K562 (cell line): Measurements from ENCODE around the gene MAGI1. TPM values are rescaled to one million over a fixed set of nuclear protein-coding genes. Genes with fewer than 3 reads are reported as not detected.

ENCODE experiments used
- ATAC-seq: fragments of 200-7000 bp; cut with Tn5 transposase; 3 replicates; pipeline ENCODE4 v1.9.1; 2020; ENCODE audit warnings: moderate library complexity
- BruUV-seq: library from RNA; stranded (reverse); fragments of 400-500 nt; replicated peaks from 2 replicates; lab custom pipeline; 2021; lab: Mats Ljungman, UMichigan
- CTCF ChIA-PET: fragments of 300-600 bp; formaldehyde crosslinking; extraction: SDS; loops from one replicate; lab custom pipeline; 2021; ENCODE audit warnings: low intra/inter-chr PET ratio; lab: Yijun Ruan, JAX
- POLR2A ChIA-PET: fragments of 300-600, 350-650 bp; sonication (Branson Sonifier 250); formaldehyde crosslinking; extraction: SDS; loops from one replicate; lab custom pipeline; 2021; ENCODE audit warnings: antibody characterized with exemption, inconsistent platforms; lab: Yijun Ruan, JAX
- DNase-seq, 4 experiments: peaks; one replicate each; pipeline versions ENCODE4 v3.0.0 to v3.0.0-alpha.2; 2011 to 2018; ENCODE audit warnings: low spot score in 3 of 4, mixed read lengths in 3 of 4; ENCODE audit errors: extremely low read depth in 1 of 4
- FAIRE-seq: peaks from 2 replicates; lab custom pipeline; 2011; peaks lifted over from hg19 to GRCh38; lab: Jason Lieb, UNC
- H2AFZ ChIP-seq: 2 replicates; pipeline ENCODE4 v1.6.0; 2011; ENCODE audit warnings: low read depth, low read length, control low read depth, inconsistent platforms
- H3K27ac ChIP-seq: fragments of 200-600 bp; 3 replicates; pipeline ENCODE4 v1.8.0; 2011; ENCODE audit warnings: low read depth, mild to moderate bottlenecking, control low read depth, inconsistent platforms, low read length, moderate library complexity, mixed read lengths; ENCODE audit errors: extremely low read depth
- H3K27me3 ChIP-seq, 2 experiments: fragments of 300-600 bp in 1 of 2; 2 replicates in 1 of 2; 3 replicates in 1 of 2; pipeline versions ENCODE4 v1.6.0 to v1.8.0; 2011; ENCODE audit warnings: inconsistent platforms in 2 of 2, low read length in 2 of 2, mild to moderate bottlenecking in 1 of 2, mixed read lengths in 1 of 2, moderate library complexity in 1 of 2; ENCODE audit not compliant: control insufficient read depth in 2 of 2, insufficient read depth in 2 of 2
- H3K36me3 ChIP-seq: fragments of 300-600 bp; 3 replicates; pipeline ENCODE4 v1.8.0; 2011; ENCODE audit warnings: mild to moderate bottlenecking, low read length, inconsistent platforms; ENCODE audit not compliant: control insufficient read depth, insufficient read depth
- H3K4me1 ChIP-seq, 2 experiments: fragments of 200-600 bp in 1 of 2; replicated peaks in 1 of 2; 2 replicates in 1 of 2; 3 replicates in 1 of 2; pipeline versions ENCODE4 v1.5.1 to v1.8.0; 2011; ENCODE audit warnings: inconsistent platforms in 2 of 2, low read length in 2 of 2, mild to moderate bottlenecking in 1 of 2, mixed read lengths in 1 of 2, moderate library complexity in 1 of 2; ENCODE audit not compliant: control insufficient read depth in 2 of 2, insufficient read depth in 2 of 2
- H3K4me2 ChIP-seq: 2 replicates; pipeline ENCODE4 v1.6.1; 2011; ENCODE audit warnings: low read length, control low read depth, inconsistent platforms, mixed read lengths; ENCODE audit not compliant: insufficient read depth
- H3K4me3 ChIP-seq: fragments of 200-600 bp; sonication (generic), shearing (Covaris generic); 2 replicates; pipeline ENCODE4 v1.5.1; 2016; ENCODE audit warnings: control low read depth, inconsistent platforms
- H3K79me2 ChIP-seq: fragments of 200-600 bp; 3 replicates; pipeline ENCODE4 v1.8.0; 2011; ENCODE audit warnings: low read length, inconsistent platforms; ENCODE audit not compliant: control insufficient read depth, insufficient read depth
- H3K9ac ChIP-seq, 2 experiments: 2 replicates each; pipeline versions ENCODE4 v1.6.0 to v1.6.1; 2011; ENCODE audit warnings: low read depth in 2 of 2, low read length in 2 of 2, control low read depth in 1 of 2, inconsistent platforms in 1 of 2, mild to moderate bottlenecking in 1 of 2, mixed read lengths in 1 of 2; ENCODE audit not compliant: insufficient read depth in 1 of 2
- H3K9me1 ChIP-seq: one replicate; pipeline ENCODE4 v1.6.0; 2011; ENCODE audit warnings: inconsistent platforms, mild to moderate bottlenecking, low read length, moderate library complexity; ENCODE audit not compliant: control insufficient read depth, insufficient read depth
- H3K9me3 ChIP-seq: replicated peaks from 2 replicates; pipeline ENCODE4 v1.5.1; 2011; ENCODE audit warnings: low read depth, low read length, inconsistent platforms; ENCODE audit not compliant: control insufficient read depth, insufficient read depth
- H4K20me1 ChIP-seq: replicated peaks from 2 replicates; pipeline ENCODE4 v1.6.1; 2011; ENCODE audit warnings: low read length, inconsistent platforms, mixed read lengths; ENCODE audit not compliant: control insufficient read depth, insufficient read depth
- JUN ChIP-seq, 2 experiments: sonication (generic) in 1 of 2; formaldehyde crosslinking in 1 of 2; IDR thresholded peaks; 2 replicates each; pipeline versions ENCODE4 v1.6.1 to v1.8.0; 2012 to 2022; ENCODE audit warnings: borderline replicate concordance in 2 of 2, mild to moderate bottlenecking in 2 of 2, improper control_type of control experiment in 1 of 2, low read depth in 1 of 2, low read length in 1 of 2, missing genetic modification reagents in 1 of 2
- ZFP36 ChIP-seq: fragments of 150-350 bp; IDR thresholded peaks from 2 replicates; pipeline ENCODE4 v1.6.1; 2018; ENCODE audit warnings: low read length, low read depth; ENCODE audit not compliant: partially characterized antibody
- ZNF263 ChIP-seq: sonication (generic); formaldehyde crosslinking; IDR thresholded peaks from 2 replicates; pipeline ENCODE4 v1.8.0; 2022; ENCODE audit warnings: mild to moderate bottlenecking, missing genetic modification reagents, borderline replicate concordance
- WGBS: fragments of 100-300 bp; shearing (Covaris generic); methylation state at CpG from one replicate; pipeline ENCODE4 v1.1.6; 2016; ENCODE audit warnings: low coverage, mixed read lengths; ENCODE audit not compliant: insufficient coverage; ENCODE audit errors: missing lambda C conversion rate; 5-methylcytosine and 5-hydroxymethylcytosine counted together
- in situ Hi-C: fragments of 300-500 bp; cut with MboI; formaldehyde crosslinking; loops from 4 replicates; pipeline ENCODE4 v1.15.0; 2018; ENCODE audit warnings: inconsistent platforms, mixed read lengths
- intact Hi-C: fragments of 100-400 bp; cut with micrococcal nuclease; formaldehyde crosslinking; loops from 2 replicates; pipeline ENCODE4 v1.14.2; 2022
- polyA plus RNA-seq, 8 experiments: library from polyadenylated mRNA; depleted of rRNA in 4 of 8; stranded (reverse) in 5 of 8; unstranded in 3 of 8; fragments of >200 nt; fragmentation: Nextera tagmentation in 2 of 8; fragmentation: Illumina TruSeq in 1 of 8; extraction: Ambion mirVana in 2 of 8; extraction: Trizol in 1 of 8; gene quantifications; 2 replicates each; pipeline versions ENCODE4 v1.2.1 to v1.2.3, GENCODE V29; 2011 to 2014; ENCODE audit warnings: inconsistent platforms in 1 of 8, missing spikeins in 1 of 8
- total RNA-seq, 7 experiments: library from RNA; depleted of rRNA in 6 of 7; stranded (reverse); fragments of >200 nt in 6 of 7; fragmentation: Illumina TruSeq in 2 of 7; extraction: Trizol in 2 of 7; gene quantifications; 2 replicates each; pipeline versions ENCODE4 v1.2.1 to v1.2.3, GENCODE V29; 2011 to 2021; ENCODE audit warnings: low replicate concordance in 1 of 7
- TF ChIP-seq, protein P1 (sequence below): sonication (generic); IDR thresholded peaks from 2 replicates; pipeline ENCODE4 v1.6.1; 2016
- TF ChIP-seq, protein P2 (sequence below): fragments of 450-650 bp; formaldehyde crosslinking; IDR thresholded peaks from 2 replicates; pipeline ENCODE4 v1.4.0; 2020; ENCODE audit warnings: mild to moderate bottlenecking

Gene MAGI1
- total and polyA plus RNA-seq, 9 of the 15 experiments (the other 6 are each of a cell fraction or from before 2014, with no cell fraction given), result 7.8 to 59.4 (median 43.2) TPM

GRCh38 chr3:66076861-66077470 is 38.2 kb upstream of the MAGI1 start:
- in situ Hi-C loops, result no loop called here
- 0% methylated on average over 6 of the region's 6 CpGs for WGBS
- Histone ChIP-seq H3K9me3 (no peaks in the 10 kb centered on the region), H3K9ac (no peak overlapping the region), H3K4me2 (no peak overlapping the region), H2AFZ (no peak overlapping the region), H3K36me3 (no peaks in the 10 kb centered on the region), H3K4me3 (no peak overlapping the region), H3K9me1 (no peaks in the 10 kb centered on the region), H3K4me1 (no peaks in the 10 kb centered on the region), H3K27me3 (no peaks in the 10 kb centered on the region), H3K27ac (no peak overlapping the region), H3K79me2 (no peaks in the 10 kb centered on the region), H4K20me1 (no peaks in the 10 kb centered on the region)
- no peak for ATAC-seq
- ChIA-PET POLR2A (interaction anchor here (1.4 kb wide), 1 partner anchor 9 kb away, joined by 5 read pairs; no protein-coding TSS in a partner anchor), CTCF (no interaction called here)
- TF ChIP-seq, protein P1, sequence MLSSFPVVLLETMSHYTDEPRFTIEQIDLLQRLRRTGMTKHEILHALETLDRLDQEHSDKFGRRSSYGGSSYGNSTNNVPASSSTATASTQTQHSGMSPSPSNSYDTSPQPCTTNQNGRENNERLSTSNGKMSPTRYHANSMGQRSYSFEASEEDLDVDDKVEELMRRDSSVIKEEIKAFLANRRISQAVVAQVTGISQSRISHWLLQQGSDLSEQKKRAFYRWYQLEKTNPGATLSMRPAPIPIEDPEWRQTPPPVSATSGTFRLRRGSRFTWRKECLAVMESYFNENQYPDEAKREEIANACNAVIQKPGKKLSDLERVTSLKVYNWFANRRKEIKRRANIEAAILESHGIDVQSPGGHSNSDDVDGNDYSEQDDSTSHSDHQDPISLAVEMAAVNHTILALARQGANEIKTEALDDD, result no peak
- TF ChIP-seq JUN (IDR thresholded peaks at IDR 0.05; ENCODE audit: borderline replicate concordance, low read depth, low read length) (no peak), JUN (CRISPR knock-in tag; IDR thresholded peaks at IDR 0.05; ENCODE audit: borderline replicate concordance) (no peak), ZFP36 (no peak), ZNF263 (CRISPR knock-in tag) (no peak)
- TF ChIP-seq, protein P2, sequence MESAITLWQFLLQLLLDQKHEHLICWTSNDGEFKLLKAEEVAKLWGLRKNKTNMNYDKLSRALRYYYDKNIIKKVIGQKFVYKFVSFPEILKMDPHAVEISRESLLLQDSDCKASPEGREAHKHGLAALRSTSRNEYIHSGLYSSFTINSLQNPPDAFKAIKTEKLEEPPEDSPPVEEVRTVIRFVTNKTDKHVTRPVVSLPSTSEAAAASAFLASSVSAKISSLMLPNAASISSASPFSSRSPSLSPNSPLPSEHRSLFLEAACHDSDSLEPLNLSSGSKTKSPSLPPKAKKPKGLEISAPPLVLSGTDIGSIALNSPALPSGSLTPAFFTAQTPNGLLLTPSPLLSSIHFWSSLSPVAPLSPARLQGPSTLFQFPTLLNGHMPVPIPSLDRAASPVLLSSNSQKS (CRISPR knock-in tag), result no peak
- intact Hi-C loops, result no loop called here
- no peak for DNase-seq
- no TSS peak for BruUV-seq
- no peak for FAIRE-seq
